NCI-H1105 treated with DMSO at 0.1 percent for 48 hours (cell line): ENCODE measurements around the gene METTL1.
"Not testable (repeated sequence)": the region's sequence is repeated elsewhere in the genome, so short reads cannot be mapped to it uniquely, and the experiment has no call there.

Source experiments
- DNase-seq: peaks from one replicate; lab custom pipeline; 2025; lab: John Stamatoyannopoulos, UW

Gene METTL1

DNA sequence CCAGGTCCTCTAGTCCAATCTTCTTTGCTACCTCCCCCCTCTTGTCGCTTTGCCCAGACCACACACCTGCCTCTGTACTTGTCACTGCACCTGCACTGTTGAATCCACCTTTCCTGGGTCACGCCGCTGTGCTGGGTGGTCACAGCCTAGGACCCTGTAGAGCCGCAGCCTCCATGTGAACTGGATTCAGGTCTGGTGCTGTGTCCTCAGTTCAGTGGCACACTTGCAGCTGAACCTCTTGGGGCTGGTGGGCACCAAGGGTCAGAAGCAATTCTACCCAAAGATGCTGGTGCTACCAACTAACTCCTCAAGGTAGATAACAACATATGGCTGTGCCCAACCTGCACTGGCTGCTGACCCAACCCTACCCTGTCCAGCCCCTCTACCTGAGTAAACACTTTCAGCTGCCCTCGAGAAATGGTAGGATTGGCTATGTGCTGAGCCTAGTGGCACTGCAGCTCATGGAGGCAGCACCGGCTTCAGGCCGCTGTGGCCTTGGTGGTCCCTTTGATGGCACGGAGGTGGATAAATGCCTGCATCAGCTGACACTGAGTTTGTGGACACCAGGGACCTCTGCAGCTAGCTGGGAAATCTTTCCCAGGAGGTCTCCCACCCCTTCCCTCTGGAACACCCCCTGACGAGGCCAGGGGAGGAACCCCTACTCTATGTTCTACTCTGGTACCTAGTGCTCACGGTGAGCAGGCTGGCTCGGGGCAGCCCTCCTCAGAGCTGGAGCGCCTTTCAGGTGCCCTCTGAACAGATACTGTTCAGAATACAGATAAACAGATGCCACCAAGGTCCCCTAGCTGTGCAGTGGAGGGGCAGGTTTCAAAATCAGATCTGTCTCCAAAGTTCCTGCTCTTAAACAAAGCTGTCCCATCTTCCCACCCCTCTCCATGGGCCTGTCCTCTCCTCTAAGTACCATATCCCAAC is 47.6 kb downstream of the METTL1 start:
- DNase-seq: no peak

DNA sequence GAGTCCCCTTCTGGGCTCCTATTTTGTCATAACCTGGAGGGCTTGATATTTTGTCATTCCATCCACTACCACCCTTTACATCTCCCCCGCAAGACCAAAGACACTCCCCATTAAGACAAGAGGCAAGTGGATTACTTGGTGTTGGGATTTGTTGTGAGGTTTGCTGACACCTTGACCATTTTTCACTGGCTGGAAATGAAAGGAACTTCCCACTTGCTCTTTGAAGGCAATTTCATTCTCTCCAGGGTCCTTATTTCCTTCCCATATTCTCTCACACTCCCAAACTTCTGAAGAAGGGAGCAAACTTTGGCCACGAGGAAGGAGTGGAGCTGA is 48.3 kb downstream of the METTL1 start:
- DNase-seq: no peak

DNA sequence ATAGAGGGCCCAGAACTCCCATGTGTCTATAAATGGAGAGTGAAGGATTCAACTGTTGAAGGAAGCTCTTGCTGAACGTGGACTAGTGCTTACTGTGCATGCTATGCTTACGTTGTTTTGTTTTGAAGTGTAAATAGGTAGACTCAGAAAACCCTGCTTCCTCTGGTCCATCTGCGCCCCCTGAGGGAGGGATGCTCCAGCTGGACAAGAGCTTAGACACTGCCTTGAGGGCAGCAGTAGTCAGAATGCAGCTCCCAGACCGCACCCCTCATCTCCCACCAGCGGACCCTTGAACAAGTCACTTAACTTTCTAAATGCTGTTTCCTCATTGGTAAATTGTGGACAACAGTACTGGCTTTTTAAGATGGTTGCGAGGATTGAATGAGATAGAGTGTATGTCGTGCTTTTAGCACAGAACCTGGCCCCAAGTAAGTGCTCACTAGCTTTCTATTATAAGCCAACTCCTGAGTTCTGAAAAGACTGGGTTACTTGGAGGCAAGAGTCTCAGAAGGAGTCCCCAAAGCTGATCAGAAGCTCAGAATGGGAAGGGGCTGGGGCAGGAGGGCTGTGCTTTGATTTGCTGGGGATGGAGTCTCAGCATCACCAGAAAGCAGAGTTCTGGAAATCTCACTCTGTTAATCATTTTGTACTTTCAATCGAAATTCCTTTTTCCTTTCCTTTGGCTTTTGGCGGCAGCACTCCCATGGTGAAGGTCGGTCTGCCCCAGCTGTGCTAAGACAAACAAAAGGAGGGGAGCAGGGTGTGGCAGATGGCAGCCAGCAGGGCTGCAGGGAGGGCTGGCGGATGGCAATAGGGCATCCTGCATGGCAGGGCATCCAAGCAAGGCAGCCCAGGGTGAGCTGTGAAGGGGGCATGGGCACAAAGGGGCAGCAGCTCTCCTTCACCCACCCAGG is 48.9 kb downstream of the METTL1 start:
- no peak for DNase-seq

DNA sequence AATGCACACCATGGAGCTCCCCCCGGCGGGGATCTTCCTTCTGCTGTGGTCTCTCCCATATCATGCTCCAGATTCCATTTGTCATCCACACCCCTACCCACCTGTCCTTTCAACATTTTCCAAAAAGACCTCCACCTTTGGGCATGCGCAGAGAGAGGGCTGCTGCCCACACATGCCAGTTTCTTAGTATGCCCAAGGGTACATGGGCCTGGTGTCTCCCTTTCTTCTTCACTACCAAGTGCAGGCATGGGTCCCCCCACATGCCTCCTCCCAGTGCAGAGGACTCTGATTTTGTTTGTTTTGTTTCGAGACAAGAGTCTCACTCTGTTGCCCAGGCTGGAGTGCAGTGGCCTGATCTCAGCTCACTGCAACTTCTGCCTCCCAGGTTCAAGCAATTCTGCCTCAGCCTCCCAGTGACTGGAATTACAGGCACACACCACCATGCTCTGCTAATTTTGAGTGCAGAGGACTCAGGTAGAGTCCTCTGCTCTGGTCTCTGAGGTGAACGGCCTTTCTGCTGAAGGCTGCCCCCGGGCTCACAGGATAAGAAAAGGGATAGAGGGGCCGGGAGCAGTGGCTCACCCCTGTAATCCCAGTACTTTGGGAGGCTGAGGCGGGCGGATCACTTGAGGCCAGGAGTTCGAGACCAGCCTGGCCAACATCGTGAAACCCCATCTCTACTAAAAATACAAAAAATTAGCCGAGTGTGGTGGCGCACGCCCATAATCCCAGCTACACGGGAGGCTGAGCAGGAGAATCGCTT is 49.9 kb downstream of the METTL1 start:
- not testable (repeated sequence) for DNase-seq

DNA sequence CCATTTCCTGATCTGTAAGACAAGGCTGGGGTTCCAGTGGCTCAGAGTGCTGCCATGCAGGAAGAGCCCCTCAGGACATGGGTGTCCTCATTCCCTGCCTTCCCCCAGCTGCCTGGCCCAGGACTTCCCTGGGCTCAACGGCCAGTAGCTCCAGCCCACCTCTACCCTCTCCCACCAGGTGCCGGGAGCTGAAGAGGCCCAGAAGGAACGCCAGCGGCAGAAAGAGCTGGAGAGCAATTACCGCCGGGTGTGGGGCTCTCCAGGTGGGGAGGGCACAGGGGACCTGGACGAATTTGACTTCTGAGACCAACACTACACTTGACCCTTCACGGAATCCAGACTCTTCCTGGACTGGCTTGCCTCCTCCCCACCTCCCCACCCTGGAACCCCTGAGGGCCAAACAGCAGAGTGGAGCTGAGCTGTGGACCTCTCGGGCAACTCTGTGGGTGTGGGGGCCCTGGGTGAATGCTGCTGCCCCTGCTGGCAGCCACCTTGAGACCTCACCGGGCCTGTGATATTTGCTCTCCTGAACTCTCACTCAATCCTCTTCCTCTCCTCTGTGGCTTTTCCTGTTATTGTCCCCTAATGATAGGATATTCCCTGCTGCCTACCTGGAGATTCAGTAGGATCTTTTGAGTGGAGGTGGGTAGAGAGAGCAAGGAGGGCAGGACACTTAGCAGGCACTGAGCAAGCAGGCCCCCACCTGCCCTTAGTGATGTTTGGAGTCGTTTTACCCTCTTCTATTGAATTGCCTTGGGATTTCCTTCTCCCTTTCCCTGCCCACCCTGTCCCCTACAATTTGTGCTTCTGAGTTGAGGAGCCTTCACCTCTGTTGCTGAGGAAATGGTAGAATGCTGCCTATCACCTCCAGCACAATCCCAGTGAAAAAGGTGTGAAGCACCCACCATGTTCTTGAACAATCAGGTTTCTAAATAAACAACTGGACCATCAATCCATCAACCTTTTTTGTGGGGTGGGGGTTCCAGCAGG is 51.0 kb downstream of the METTL1 start:
- DNase-seq: no peak

DNA sequence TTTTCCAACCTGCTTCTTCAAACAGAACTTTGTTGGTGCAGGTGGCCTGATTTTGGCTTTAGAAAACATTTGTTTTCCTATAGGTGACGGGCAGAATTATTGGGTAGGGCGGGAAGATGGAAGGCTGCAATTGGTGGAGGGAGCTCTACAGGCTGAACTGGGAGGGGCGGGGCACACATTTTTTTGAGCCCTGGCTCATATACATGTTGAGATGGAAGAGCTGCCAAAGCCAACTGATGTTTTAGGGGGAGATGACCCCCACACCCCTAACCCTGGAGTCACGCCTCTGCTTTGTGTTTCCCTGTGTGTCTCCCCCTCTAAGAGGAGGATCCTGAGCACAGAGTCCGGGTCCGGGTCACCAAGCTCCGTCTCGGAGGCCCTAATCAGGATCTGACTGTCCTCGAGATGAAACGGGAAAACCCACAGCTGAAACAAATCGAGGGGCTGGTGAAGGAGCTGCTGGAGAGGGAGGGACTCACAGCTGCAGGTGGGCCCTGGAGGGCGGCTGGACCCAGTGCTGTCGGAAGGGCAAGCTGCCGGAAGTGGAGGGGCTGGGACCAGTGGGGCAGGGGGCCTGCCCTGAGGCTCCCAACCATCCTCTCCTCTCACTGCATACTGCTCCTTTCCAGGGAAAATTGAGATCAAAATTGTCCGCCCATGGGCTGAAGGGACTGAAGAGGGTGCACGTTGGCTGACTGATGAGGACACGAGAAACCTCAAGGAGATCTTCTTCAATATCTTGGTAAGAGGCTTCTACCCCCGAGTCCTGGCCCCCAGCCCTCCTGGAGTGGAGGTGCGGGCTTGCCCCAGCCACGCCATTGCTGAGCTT is 51.9 kb downstream of the METTL1 start:
- DNase-seq: no peak

DNA sequence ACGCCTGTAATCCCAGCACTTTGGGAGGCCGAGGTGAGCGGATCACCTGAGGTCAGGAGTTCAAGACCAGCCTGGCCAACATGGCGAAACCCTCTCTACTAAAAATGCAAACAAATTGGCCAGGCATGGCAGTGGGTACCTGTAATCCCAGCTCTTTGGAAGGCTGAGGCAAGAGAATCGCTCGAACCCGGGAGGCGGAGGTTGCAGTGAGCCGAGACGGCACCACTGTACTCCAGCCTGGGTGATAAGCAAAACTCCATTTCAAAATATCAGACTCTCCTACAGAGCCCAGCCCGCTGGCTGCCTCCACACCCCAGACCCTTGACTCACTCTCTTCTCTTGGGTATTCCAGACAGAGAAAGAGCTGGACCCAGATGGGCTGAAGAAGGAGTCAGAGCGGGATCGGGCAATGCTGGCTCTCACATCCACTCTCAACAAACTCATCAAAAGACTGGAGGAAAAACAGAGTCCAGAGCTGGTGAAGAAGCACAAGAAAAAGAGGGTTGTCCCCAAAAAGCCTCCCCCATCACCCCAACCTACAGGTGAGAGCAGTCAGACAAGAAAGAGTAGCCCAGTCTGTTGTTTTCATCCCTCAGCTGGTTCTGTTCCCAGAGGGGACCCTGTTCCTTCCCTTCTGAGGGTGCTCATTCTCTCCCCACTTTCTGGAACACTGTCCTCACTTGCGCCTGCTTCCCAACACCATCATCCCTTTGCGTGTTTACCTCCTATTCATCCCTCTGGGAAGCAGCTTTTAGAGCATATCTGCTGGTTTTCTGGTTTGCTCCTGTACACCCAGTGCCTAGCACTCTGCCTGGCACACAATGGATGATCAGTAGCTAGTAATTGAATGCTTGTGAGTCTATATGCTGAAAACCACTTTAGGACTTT is 53.0 kb downstream of the METTL1 start:
- DNase-seq: no peak
